HFFc6 (cell line): Measurements from ENCODE around the gene XPNPEP2. TPM values are rescaled to one million over a fixed set of nuclear protein-coding genes. Genes with fewer than 3 reads are reported as not detected.

Experiments
- DNase-seq: peaks from one replicate; pipeline ENCODE4 v3.0.0-alpha.2; 2018
- H3K27ac Mint-ChIP-seq: 2 replicates; pipeline ENCODE4 v1.8.0; 2020; ENCODE audit warnings: mild to moderate bottlenecking, mixed read lengths
- H3K27me3 Mint-ChIP-seq: 2 replicates; pipeline ENCODE4 v1.8.0; 2021; ENCODE audit warnings: mild to moderate bottlenecking, moderate library complexity, mixed read lengths; ENCODE audit not compliant: insufficient read depth
- H3K36me3 Mint-ChIP-seq: 2 replicates; pipeline ENCODE4 v1.8.0; 2021; ENCODE audit warnings: low read depth, mixed read lengths
- H3K4me1 Mint-ChIP-seq: 2 replicates; pipeline ENCODE4 v1.8.0; 2020; ENCODE audit warnings: low read depth, mixed read lengths
- H3K4me3 Mint-ChIP-seq: 2 replicates; pipeline ENCODE4 v1.8.0; 2020; ENCODE audit warnings: mild to moderate bottlenecking, moderate library complexity, mixed read lengths
- H3K9me3 Mint-ChIP-seq: 2 replicates; pipeline ENCODE4 v1.8.0; 2020; ENCODE audit warnings: mild to moderate bottlenecking, mixed read lengths
- CTCF ChIP-seq: fragments of 200-600 bp; sonication (generic); IDR thresholded peaks from 2 replicates; pipeline ENCODE4 v1.5.0; 2021; ENCODE audit warnings: antibody characterized with exemption, mild to moderate bottlenecking
- total RNA-seq, 6 experiments: library from RNA; stranded (reverse); fragmentation: NEBNext Ultra II Directional; extraction: Animal tissue kit (Norgen Biotek cat#: 25700); gene quantifications; 2 replicates in 1 of 6; 3 replicates in 5 of 6; pipeline ENCODE4 v1.2.3, GENCODE V29; 2021

The XPNPEP2 gene
- total RNA-seq, 6 experiments from 2014 or later: not detected

GRCh38 chrX:129700536-129700935, 38.2 kb upstream of the XPNPEP2 start:
- H3K36me3 Mint-ChIP-seq: no peaks in the 10 kb centered on the region
- peaks cover 17% of the 10 kb centered on the region for H3K27me3 Mint-ChIP-seq
- no peak for DNase-seq
- no peak overlapping the region for H3K4me3 Mint-ChIP-seq
- H3K4me1 Mint-ChIP-seq: peaks cover 8% of the 10 kb centered on the region; the same call in 1 of the 2 replicates
- H3K27ac Mint-ChIP-seq: no peak overlapping the region
- TF ChIP-seq CTCF: no peak
- H3K9me3 Mint-ChIP-seq: no peaks in the 10 kb centered on the region

GRCh38 chrX:129701624-129702069, 37.1 kb upstream of the XPNPEP2 start:
- Mint-ChIP-seq H3K27ac (no peak overlapping the region), H3K9me3 (no peaks in the 10 kb centered on the region), H3K36me3 (no peaks in the 10 kb centered on the region), H3K4me3 (no peak overlapping the region), H3K27me3 (peaks cover 17% of the 10 kb centered on the region), H3K4me1 (peaks cover 8% of the 10 kb centered on the region; the same call in 1 of the 2 replicates)
- no peak for DNase-seq
- no peak for TF ChIP-seq CTCF

GRCh38 chrX:129704491-129704890, 34.3 kb upstream of the XPNPEP2 start:
- H3K36me3 Mint-ChIP-seq: no peaks in the 10 kb centered on the region
- DNase-seq: no peak
- H3K4me1 Mint-ChIP-seq: no peaks in the 10 kb centered on the region
- H3K4me3 Mint-ChIP-seq: no peak overlapping the region
- H3K27me3 Mint-ChIP-seq: peaks cover 18% of the 10 kb centered on the region
- no peak for TF ChIP-seq CTCF
- peaks cover 5% of the 10 kb centered on the region; the same call in 1 of the 2 replicates for H3K9me3 Mint-ChIP-seq
- no peak overlapping the region for H3K27ac Mint-ChIP-seq

- no peak for DNase-seq
- Mint-ChIP-seq H3K27me3 (peaks cover 15% of the 10 kb centered on the region), H3K27ac (no peak overlapping the region), H3K36me3 (no peaks in the 10 kb centered on the region), H3K9me3 (peaks cover 5% of the 10 kb centered on the region; the same call in 1 of the 2 replicates), H3K4me1 (no peaks in the 10 kb centered on the region), H3K4me3 (no peak overlapping the region)
- TF ChIP-seq CTCF: no peak
Observed at GRCh38 chrX:129705377-129705925, 33.3 kb upstream of the XPNPEP2 start.

GRCh38 chrX:129705988-129706387, 32.8 kb upstream of the XPNPEP2 start:
- DNase-seq: no peak
- no peaks in the 10 kb centered on the region for H3K4me1 Mint-ChIP-seq
- H3K27me3 Mint-ChIP-seq: peaks cover 13% of the 10 kb centered on the region
- no peaks in the 10 kb centered on the region for H3K36me3 Mint-ChIP-seq
- no peak overlapping the region for H3K27ac Mint-ChIP-seq
- H3K9me3 Mint-ChIP-seq: peaks cover 5% of the 10 kb centered on the region; the same call in 1 of the 2 replicates
- no peak for TF ChIP-seq CTCF
- H3K4me3 Mint-ChIP-seq: no peak overlapping the region
